ENCODE data around the gene COL27A1.

Gene COL27A1

DNA sequence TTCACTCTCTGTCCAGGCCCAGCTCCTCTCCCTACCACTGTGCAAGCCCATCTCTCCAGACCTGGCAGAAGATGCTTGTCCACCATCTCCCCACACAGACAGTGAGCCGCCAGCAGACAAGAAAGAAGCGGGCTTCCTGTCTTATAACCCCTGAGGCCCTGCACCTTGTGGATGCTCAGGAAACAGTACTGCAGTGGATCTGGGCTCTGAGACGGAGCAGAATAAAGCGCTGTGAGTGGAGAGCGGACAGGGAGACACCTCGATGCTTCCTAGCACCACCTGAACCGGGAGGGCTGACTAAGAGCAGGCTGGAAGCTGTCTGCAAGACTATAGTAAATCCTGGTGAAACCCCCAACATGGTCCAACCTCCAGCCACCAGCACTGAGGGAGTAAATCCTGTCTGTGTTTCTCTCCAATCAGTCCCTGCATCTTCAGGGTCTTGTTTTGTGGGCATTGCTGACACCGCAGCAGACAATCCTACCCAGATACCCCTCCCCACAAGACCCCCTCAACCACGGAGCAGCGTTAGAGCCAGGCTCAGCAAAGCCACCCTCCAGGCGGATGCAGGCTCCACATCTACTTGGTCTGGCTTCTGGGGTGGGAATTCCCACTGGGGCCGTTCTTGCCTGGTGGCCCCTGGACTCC, 193.0 kb downstream of the COL27A1 start:
- DNase-seq: no peak

DNA sequence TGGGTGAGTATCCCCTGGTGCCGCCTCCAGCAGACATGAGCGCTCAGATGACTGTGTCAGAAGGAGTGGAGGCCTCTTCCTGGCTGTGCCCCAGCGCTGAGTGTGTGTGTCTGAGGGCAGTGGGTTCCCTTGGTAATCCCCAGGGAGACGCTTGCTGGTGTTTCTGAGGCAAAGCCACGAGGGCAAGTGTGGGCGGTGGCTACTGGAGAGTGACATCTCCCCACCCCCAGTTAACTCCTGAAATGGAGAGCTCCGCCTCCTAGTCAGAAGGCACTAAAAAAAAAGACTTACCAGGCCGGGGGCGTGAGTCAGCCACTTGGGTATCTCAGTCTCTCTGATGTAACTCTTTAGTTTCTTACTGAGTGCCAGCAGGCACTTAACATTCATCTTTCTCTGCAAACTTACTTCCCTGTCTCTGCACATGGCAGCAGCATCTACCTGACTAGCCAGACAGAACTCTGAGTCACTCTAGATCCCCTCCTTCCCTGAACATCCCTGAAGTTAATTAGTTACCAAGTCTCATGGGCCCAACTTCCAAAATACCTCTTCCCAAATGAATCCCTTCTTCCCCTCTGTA, 193.7 kb downstream of the COL27A1 start:
- DNase-seq: no peak

DNA sequence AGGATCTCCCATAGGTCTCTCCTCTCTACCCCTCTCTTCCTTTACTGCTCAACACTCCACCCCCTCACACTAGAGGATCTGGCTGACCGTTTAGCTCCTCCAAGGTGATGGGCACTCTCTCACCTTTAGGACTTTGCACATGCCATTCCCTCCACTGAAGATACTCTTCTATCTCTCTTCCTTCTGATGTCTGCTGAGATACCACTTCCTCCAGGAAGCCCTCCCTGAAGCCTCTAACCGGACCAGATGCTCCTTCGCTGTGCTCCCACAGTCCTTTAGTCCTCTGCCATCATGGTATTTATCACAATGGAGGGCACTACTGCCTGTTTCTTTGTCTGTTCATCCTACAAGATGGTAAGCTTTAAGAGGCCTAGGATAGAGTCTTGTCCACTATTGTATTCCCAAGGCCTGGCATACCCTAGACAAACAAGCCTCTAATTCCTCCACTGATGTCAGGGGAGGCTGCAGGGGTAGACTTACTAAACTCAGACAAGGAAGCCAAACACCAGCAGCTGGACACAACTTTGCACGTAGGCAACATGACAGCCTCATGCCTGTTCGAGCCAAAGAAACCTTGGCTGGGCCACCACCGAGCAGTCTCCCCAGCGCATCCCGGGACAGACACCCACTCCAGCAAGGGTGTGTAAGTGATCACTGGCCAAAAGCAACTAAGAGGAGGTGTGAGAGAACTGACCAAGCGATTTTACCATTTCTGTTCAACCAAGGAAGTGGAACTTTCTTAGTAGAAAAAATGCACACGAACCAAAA, 194.6 kb downstream of the COL27A1 start:
- no peak for DNase-seq

- DNase-seq: no peak
These were observed 195.5 kb downstream of the COL27A1 start for GRCh38 chr9:114350636-114351401.

- no peak for DNase-seq
These were observed 196.6 kb downstream of the COL27A1 start for GRCh38 chr9:114351932-114352331.

- DNase-seq: no peak
These were observed 200.5 kb downstream of the COL27A1 start for GRCh38 chr9:114355821-114356220.

GRCh38 chr9:114356792-114357191, 201.5 kb downstream of the COL27A1 start:
- DNase-seq: no peak

DNA sequence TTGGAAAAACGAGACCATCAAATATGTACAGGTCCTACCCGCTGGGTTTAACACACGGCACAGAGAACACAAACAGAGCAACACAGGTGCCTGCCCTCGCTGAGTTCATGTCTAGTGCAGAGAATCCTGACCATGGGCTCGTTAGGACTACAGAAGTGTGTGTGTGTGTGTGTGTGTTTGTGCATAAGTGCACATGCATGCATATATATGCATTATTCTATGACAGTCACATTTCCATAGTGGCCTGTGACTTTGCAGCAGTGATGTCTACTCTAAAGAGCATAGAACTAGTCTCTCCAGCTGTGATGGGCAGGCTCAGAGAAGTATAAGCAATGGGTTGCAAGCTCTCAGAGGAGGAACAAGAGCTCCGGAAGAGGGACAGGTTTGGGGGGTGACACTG, 202.0 kb downstream of the COL27A1 start:
- DNase-seq: no peak

- no peak for DNase-seq
These were observed 202.6 kb downstream of the COL27A1 start for GRCh38 chr9:114357911-114358328.

GRCh38 chr9:114359801-114360200, 204.5 kb downstream of the COL27A1 start:
- no peak for DNase-seq

- no peak for DNase-seq
These were observed 206.2 kb downstream of the COL27A1 start for GRCh38 chr9:114361542-114361941.
